GOT3 (cell line): ENCODE measurements around the gene TMED1.

Experiments used
- DNase-seq: peaks from one replicate; lab custom pipeline; 2025; ENCODE audit warnings: mixed read lengths; lab: John Stamatoyannopoulos, UW

The TMED1 gene

GRCh38 chr19:10809651-10810285, 26.2 kb downstream of the TMED1 start:
- DNase-seq, result no peak

GRCh38 chr19:10808937-10809649, 26.9 kb downstream of the TMED1 start:
- DNase-seq, result no peak

GRCh38 chr19:10805758-10806247, 30.2 kb downstream of the TMED1 start:
- DNase-seq, result no peak

GRCh38 chr19:10805065-10805757, 30.8 kb downstream of the TMED1 start:
- no peak for DNase-seq

GRCh38 chr19:10803252-10803651, 32.8 kb downstream of the TMED1 start:
- no peak for DNase-seq

- no peak for DNase-seq
Measured at GRCh38 chr19:10802479-10802878, 33.5 kb downstream of the TMED1 start.

GRCh38 chr19:10800488-10800887, 35.5 kb downstream of the TMED1 start:
- no peak for DNase-seq

DNA sequence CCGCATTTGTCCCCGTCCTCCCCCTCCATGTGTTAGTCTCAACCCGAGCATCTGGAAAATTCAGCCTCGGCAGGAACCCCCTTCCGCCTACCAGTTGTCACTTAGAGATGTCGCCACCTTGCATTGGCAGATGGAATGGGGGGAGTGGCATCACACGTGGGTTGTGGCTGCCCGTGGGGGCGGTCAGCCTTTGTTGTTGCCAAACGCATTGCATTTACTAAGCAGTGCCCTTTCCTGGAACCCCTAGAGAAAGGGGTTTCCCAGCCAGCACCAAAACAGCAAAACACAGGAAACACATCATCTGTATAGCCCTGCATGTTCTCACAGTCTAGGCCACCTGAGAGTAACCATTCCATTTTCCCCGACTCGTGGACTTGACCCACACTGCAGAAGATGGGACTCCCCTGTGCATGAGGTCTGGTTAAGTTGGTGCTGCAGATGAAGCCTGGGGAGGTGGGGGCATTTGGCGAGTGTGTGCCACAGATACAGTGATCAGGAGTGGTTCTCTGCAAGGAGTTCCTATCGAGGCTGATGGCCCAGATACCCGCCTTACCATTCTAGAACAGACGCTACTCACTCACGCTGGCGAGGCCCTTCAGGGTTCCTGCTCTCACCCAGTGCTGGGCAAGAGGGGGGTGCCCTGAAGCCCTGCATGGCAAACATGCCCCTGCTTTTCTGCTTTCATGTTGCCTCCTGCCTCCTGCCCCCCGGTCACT, 38.3 kb downstream of the TMED1 start:
- DNase-seq, result no peak

GRCh38 chr19:10797078-10797477, 38.9 kb downstream of the TMED1 start:
- DNase-seq, result no peak

DNA sequence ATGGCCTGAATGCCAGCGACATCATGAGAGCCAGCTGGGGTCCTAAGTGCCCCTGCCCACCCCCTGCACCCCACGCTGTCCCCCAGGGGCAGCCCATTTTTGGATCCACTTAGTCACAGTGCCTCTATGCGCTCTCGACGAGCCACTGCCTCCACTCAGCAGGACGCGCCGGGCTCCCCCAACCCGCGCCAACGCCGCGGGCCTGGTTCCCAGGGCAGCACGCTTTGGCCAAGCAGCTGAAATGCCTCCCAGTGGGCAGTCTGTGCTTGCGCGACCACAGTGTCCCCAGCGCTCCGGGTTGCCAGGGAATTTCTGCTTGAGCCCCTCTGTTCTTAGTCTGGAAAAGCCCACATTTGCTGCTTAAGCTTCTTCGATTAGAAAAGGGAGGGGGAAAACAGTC, 39.4 kb downstream of the TMED1 start:
- DNase-seq, result no peak

- DNase-seq, result no peak
Measured at GRCh38 chr19:10789866-10790265, 46.1 kb downstream of the TMED1 start.

DNA sequence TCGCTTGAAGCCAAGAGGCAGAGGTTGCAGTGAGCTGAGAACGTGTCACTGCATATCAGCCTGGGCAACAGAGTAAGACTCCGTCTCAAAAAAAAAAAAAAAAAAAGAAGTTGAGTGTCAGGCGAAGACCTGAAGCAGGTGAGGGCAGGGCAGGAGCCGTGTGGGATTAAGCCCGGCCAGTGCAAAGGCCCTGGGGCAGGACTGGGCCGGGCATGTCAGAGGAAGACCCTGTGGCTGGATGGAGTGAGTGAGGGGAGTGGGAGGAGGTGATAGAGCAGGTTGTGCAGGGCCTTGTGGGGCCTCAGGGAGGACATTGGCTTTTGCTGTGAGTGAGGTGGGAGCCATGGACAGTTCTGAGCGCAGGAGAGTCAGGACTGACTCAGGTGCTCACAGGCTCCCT, 47.9 kb downstream of the TMED1 start:
- DNase-seq, result no peak

DNA sequence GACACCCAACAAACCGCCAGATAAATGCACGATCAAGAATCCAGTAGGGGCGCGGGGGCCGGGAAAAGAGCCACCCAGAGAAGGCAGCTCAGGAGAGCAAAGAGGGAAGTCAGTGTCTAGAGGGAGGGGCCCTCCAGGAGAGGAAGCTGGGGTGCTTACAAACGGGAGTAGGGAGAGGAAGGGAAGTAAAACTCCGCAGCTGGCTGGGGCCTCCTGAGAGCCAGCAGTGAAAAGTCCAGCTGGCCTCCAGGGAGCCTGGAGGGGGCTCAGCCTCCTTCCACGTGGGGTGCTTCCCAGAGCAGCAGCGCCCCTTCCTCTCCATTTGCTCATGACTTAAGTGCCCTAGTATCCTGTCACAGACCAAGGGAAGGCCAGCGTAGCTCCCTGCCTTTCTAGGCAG, 51.8 kb downstream of the TMED1 start:
- no peak for DNase-seq

- DNase-seq, result no peak
Measured at GRCh38 chr19:10782795-10783194, 53.2 kb downstream of the TMED1 start.
